ENCODE results near the gene SVIP. TPM values are rescaled to one million over a fixed set of nuclear protein-coding genes. Genes with fewer than 3 reads are reported as not detected.

Gene SVIP
- total RNA-seq, 1 experiment from 2014 or later = 49.9 TPM

DNA sequence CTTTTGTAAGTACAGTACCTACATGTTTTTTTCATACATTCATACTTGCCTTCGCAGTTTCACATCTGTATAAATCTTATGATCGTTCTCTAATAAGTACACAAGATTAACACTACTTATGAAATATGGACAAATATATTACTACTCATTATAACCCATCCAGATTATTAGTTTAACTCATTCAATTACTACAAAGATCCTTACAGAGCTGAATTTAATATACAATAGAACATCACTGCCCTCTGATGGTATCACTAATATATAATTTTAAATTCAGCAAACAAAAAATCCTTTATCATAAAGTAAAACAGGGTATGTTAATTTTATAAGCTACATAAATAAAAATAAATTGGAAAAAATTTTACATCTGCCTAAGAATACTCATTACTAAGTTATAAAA, 7.4 kb downstream of the SVIP start:
- no peak for TF ChIP-seq CTCF (IDR thresholded peaks at IDR 0.05; ENCODE audit: unreplicated experiment)
- H3K4me1 Mint-ChIP-seq (ENCODE audit: low read depth, unreplicated experiment) = no peaks in the 10 kb centered on the region
- CTCF ChIA-PET = no interaction called here
- H3K36me3 Mint-ChIP-seq (ENCODE audit: insufficient read depth, unreplicated experiment) = no peaks in the 10 kb centered on the region
- no peak overlapping the region for H3K4me3 Mint-ChIP-seq (ENCODE audit: low read depth, unreplicated experiment)
- intact Hi-C loops (cut with micrococcal nuclease; ENCODE audit: unreplicated experiment) = no loop called here
- H3K27ac Mint-ChIP-seq (ENCODE audit: unreplicated experiment) = no peak overlapping the region
- H3K9me3 Mint-ChIP-seq (ENCODE audit: low read depth, unreplicated experiment) = no peaks in the 10 kb centered on the region
- DNase-seq = no peak
- H3K27me3 Mint-ChIP-seq (ENCODE audit: unreplicated experiment) = no peaks in the 10 kb centered on the region
- BruUV-seq (replicated peaks) = no TSS peak

- H3K4me3 Mint-ChIP-seq (ENCODE audit: low read depth, unreplicated experiment) = no peak overlapping the region
- H3K27me3 Mint-ChIP-seq (ENCODE audit: unreplicated experiment) = no peaks in the 10 kb centered on the region
- no peaks in the 10 kb centered on the region for H3K36me3 Mint-ChIP-seq (ENCODE audit: insufficient read depth, unreplicated experiment)
- H3K4me1 Mint-ChIP-seq (ENCODE audit: low read depth, unreplicated experiment) = peaks cover 18% of the 10 kb centered on the region
- no peak overlapping the region for H3K27ac Mint-ChIP-seq (ENCODE audit: unreplicated experiment)
- intact Hi-C loops (cut with micrococcal nuclease; ENCODE audit: unreplicated experiment) = no loop called here
- DNase-seq = no peak
- no TSS peak for BruUV-seq (replicated peaks)
- CTCF ChIA-PET = no interaction called here
- no peaks in the 10 kb centered on the region for H3K9me3 Mint-ChIP-seq (ENCODE audit: low read depth, unreplicated experiment)
- TF ChIP-seq CTCF (IDR thresholded peaks at IDR 0.05; ENCODE audit: unreplicated experiment) = no peak
Observed at GRCh38 chr11:22809893-22810292, 19.7 kb downstream of the SVIP start.

DNA sequence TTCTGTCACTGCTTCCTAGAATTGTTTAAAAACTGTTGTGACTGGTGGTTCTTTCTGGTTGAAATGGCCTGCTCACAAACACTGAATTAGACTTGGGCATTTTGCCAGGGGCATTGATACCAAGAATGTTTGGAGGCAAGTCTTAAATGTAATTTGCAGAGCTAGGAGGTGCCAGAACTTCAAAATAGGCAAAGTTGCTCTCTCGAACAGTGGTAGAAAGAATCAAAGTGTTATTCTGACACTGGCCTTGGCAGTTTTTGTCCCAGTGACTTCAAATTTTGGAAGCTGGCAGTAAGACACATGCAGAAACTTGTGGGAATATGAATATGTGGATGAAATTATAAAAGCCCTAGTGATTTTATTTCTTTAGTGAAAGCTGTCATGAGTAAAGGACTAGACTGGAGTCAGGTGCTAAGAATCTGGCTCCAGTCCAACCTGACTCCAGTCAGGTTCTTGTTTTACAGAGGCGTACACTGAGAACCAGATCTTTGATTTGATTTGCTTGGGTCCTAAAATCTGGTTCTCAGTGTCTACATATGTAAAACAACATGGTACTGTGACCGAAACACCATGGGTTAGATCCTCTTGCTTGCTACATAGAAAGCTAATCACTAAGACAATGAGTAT, 20.9 kb downstream of the SVIP start:
- no peak for TF ChIP-seq CTCF (IDR thresholded peaks at IDR 0.05; ENCODE audit: unreplicated experiment)

GRCh38 chr11:22807855-22808570, 21.6 kb downstream of the SVIP start:
- no peak overlapping the region for H3K4me3 Mint-ChIP-seq (ENCODE audit: low read depth, unreplicated experiment)
- H3K27ac Mint-ChIP-seq (ENCODE audit: unreplicated experiment) = no peak overlapping the region
- CTCF ChIA-PET = no interaction called here
- intact Hi-C loops (cut with micrococcal nuclease; ENCODE audit: unreplicated experiment) = no loop called here
- no TSS peak for BruUV-seq (replicated peaks)
- TF ChIP-seq CTCF (IDR thresholded peaks at IDR 0.05; ENCODE audit: unreplicated experiment) = no peak
- H3K4me1 Mint-ChIP-seq (ENCODE audit: low read depth, unreplicated experiment) = peaks cover 18% of the 10 kb centered on the region
- H3K27me3 Mint-ChIP-seq (ENCODE audit: unreplicated experiment) = no peaks in the 10 kb centered on the region
- DNase-seq = no peak
- H3K9me3 Mint-ChIP-seq (ENCODE audit: low read depth, unreplicated experiment) = no peaks in the 10 kb centered on the region
- no peaks in the 10 kb centered on the region for H3K36me3 Mint-ChIP-seq (ENCODE audit: insufficient read depth, unreplicated experiment)

More for the DNA sequence above, 20.9 kb downstream of the SVIP start:
- intact Hi-C loops (cut with micrococcal nuclease; ENCODE audit: unreplicated experiment) = no loop called here
- no TSS peak for BruUV-seq (replicated peaks)
- CTCF ChIA-PET = no interaction called here
- H3K27ac Mint-ChIP-seq (ENCODE audit: unreplicated experiment) = no peak overlapping the region
- no peak for DNase-seq
- peaks cover 18% of the 10 kb centered on the region for H3K4me1 Mint-ChIP-seq (ENCODE audit: low read depth, unreplicated experiment)
- H3K27me3 Mint-ChIP-seq (ENCODE audit: unreplicated experiment) = no peaks in the 10 kb centered on the region
- no peaks in the 10 kb centered on the region for H3K36me3 Mint-ChIP-seq (ENCODE audit: insufficient read depth, unreplicated experiment)
- no peaks in the 10 kb centered on the region for H3K9me3 Mint-ChIP-seq (ENCODE audit: low read depth, unreplicated experiment)
- no peak overlapping the region for H3K4me3 Mint-ChIP-seq (ENCODE audit: low read depth, unreplicated experiment)

Measured in Calu3 (cell line).